ENCODE results near the gene CREBBP.

CREBBP gene

DNA sequence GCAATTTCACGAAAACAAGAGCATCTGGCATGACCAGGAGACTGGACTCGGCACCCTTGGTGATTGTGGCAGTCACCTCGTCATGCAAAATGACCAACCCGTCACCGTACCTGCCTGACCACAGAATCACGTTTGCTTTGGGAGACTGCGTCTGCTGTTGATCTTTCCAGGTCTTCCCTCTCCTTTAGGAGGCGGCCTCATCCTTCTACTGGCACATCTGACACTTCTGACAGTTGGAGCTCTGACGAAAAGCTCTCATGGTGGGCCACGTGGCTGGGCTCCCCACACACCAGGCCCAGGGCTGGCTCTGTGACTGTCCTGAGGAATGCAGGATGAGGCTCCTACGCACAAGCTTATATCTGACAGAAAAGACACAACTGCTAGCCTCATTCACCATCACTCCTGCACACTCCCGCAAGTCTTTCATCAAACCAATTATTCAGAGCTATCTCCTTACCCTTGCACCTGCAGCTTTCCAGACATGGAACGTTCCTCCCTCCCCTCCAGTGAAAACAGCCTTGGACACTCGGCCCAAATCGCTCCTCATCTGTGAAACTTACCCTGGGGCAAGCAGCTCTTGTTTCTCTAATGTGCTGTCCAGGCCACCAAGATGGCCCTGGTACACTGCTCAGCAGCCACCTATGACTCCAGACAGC lies 166.8 kb downstream of the CREBBP start:
- DNase-seq (ENCODE audit: low spot score), result no peak

DNA sequence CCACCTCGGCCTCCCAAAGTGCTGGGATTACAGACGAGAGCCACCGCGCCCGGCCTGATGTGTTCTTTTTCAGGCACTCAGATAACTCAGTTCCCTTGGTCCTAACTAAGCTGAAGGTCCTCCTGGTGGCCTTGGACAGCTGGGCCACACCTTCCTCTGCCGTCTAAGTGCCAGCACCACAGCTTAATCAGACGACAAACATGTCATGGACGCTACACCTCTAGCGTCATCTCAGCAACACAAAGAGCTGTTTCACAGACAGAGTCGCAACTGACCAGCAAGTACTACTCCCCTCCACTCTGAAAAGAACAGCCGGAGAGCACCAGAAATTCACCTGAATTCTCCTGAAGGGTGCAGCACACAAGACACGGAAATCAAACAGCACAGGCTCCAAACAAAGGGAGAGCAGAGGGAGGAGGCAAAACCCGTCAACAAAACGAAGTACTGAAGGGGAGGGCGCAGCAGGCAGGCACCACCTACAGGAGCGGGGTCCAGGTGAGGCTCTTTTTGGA lies 167.6 kb downstream of the CREBBP start:
- DNase-seq (ENCODE audit: low spot score), result no peak

DNA sequence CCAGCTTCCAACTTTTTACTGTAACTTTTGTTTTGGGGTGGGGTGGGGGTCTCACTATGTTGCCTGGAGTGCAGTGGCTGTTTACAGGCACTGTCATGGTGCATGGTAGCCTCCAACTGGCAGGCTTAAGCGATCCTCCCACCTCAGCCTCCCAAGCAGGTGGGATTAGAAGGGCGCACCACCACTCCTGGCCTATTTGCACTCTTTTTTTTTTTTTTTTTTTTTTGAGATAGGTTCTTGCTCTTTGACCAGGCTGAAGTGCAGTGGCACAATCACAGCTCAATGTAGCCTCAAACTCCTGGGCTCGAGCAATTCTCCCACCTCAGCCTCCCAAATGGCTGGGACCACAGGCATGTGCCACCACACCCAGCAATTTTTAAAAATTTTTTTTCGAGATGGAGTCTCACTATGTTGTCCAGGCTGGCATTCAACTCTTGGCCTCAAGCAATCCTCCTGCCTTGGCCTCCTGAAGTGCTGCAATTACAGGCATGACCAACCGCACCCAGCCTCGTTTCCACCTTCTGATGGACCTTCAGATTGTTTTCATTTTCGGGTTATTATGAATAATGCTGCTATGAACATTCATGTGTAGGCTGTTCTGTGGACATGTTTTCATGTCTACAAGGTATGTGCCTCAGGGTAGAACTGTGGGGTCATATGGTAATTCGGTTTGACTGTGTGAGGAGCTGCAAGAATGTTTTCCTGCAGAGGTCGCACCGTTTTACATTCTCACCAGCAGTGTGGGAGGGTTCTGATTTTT lies 174.1 kb downstream of the CREBBP start:
- DNase-seq (ENCODE audit: low spot score), result no peak

DNA sequence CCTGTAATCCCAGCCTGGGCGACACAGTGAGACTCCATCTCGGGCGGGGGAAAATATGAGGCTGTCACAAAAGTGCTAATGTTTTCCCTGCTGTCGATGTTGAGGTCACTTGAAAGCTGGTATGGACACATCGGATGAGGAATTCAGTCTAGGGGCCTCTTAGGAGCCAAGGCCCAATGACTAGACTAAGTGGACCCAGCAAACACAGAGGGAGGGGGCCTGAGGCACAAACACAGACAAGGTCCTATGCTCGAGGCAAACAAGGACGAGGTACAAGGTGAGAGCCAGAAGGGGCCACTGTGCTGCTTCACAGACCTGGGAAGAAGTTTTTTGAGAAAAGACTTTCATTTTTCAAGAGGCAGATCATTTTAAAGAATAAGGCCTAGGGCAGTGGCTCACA lies 178.4 kb downstream of the CREBBP start:
- no peak for DNase-seq (ENCODE audit: low spot score)

DNA sequence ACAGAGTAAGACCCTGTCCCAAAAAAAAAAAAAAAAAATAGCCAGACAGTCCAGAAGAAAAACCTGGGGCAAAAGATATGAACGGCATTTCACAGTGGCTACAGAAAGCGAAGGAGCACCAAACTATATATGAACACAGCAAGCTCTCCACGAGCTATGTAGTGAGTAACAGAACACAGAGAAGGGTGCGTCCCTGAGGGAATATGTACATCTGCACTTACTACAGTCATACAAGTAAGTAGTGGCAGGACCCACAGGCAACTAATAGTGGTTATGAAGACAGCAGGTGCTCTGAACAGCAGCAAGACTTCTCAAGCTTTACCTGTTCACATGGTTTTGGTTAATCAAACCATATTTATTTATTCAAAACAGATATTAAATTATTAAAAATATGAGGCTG lies 179.0 kb downstream of the CREBBP start:
- DNase-seq (ENCODE audit: low spot score), result no peak

DNA sequence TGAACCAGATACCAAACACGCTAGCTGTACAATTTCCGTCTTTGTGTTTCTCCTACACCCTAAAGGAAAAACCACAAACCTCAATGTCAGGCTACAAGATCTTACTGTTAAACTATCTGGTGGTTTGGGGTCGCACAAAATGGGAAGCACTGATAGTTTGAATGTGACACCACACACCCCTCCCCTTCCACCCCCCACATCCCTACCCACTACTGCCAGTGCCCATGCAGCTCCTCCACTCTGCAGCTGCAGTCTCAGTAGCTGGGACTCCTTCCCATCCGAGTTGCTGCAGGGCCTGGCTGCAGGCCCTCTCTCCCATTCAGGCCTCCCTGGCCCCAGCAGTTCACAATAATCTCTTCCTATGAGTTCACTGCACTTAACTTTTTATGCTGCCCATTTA lies 181.6 kb downstream of the CREBBP start:
- no peak for DNase-seq (ENCODE audit: low spot score)

DNA sequence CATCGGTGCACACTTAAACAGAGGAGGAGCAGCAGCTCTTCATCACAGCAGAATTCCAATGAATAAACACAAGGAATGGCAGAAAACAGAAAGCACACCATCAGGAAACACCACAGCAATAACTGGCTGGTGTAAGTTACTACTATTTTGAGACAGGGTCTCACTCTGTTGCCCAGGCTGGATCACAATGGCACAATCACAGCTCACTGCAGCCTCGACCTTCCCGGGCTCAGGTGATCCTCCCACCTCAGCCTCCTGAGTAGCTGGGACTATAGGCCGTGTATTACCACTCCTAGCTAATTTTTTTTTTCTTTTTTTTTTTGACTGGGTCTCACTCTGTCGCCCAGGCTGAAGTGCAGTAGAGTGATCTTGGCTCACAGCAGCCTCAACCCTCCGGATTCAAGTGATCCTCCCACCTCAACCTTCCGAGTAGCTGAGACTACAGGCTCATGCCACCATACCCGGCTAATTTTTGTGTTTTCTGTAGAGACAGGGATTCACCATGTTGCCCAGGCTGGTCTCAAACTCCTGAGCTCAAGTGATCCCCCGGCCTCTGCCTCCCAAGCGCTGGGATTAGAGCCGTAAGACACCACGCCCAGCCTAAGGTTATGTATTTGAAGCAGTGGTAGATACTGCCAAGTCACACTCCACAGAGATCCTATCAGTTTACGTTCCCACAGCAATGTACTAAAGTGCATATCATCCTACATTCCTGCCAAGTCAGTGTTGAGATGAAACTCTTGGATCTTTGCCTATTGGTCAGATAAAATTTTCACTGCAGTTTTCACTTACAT lies 183.9 kb downstream of the CREBBP start:
- no peak for DNase-seq (ENCODE audit: low spot score)

DNA sequence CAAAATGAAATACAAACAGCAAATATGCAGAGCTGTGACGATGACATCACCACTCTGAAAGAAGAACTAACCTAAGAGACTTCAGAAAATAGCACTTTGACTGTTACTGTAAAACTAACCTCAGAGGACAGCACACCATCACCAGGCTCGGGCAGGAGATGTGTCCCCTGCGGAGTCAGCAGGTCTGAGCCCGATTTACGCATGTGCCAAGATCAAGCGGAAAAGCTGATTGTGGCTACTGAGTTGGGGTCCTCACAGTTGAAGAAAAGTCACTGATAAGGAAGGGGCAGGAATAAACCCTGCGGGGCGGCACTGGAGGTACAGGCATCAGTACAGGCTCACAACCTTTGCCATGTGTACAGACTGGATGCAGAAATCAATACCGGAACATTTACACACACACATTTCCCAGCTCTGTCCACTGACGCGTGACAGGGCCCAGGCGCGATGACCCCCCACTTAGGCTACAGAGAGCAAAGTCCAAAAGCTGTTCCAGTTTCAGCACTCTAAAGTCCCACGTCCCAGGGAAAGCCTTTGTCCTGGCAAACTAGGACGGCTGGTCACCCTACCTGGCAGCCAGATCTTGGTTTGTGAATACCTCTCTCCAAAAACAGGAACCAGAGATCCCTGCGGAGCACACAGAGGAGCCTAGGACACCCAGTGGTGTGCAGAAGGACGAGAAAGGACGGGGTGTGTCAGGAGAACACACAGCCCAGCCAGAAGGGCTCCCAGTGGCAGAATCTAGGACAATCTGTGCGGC lies 184.7 kb downstream of the CREBBP start:
- no peak for DNase-seq (ENCODE audit: low spot score)

DNA sequence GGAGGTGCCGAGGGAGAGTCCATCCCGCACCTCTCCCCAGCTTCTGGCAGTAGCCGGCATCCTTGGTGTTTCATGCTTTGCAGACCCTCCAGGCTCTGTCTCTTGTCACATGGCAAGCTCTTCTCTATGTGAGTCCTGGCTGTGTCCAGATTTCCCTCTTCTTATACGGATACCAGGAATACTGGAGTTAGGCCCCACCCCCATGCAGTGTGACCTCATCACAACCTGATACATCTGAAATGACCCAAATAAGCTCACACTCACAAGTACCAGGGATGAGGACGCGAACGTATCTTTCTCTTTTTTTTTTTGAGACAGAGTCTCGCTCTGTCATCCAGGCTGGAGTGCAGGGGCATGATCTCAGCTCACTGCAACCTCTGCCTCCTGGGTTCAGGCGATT lies 186.5 kb downstream of the CREBBP start:
- no peak for DNase-seq (ENCODE audit: low spot score)

DNA sequence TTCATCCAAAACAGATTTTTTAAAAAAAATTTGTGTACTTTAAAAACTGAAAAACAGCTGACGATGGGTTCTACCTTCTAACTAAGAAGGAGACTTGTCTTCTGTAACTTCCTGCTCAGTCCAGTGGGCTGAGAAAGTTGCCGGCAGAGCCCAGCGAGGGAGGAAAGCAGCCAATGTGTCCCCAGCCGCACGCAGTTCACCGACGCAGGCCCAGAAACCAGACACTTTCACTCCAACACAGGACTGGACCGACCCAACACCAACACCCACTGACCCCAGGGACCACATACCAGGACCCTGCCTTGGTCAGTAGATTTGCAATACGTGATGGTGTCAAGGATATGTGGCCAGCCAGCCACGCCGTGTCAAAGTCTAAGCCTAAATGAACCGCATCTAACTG lies 188.8 kb downstream of the CREBBP start:
- no peak for DNase-seq (ENCODE audit: low spot score)

DNA sequence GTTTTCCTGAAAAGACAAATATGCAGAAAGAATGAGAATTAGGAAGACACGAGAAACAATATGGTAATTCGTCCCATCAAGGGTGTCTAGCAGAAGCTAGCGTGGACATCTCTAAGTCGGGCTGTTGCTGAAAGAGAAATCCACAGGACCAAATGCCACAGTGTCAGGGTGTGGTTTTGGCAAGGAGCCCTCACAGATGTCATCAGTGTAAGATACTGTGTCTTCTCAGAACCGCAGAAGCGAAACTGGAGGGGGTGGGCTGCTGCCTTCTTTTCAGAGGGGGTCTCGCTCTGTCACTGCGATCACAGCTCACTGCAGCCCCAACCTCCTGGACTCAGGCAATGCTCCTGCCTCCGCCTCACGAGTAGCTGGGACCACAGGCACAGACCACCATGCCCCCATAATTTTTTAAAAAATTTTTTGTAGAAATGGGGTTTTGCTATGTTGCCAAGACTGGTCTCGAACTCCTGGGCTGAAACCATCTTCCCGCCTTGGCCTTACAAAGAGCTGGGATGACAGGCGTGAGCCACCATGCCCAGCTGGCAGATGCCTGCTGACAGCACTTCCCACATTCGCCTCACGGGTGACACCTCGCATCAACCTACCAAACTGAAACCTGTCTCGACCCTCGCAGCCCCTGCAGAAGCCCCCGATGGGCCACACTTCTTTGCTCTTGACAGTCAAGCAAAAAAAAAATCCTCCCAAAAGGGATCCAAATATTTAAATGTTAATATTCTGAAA lies 189.4 kb downstream of the CREBBP start:
- DNase-seq (ENCODE audit: low spot score), result peak; percentile 67

DNA sequence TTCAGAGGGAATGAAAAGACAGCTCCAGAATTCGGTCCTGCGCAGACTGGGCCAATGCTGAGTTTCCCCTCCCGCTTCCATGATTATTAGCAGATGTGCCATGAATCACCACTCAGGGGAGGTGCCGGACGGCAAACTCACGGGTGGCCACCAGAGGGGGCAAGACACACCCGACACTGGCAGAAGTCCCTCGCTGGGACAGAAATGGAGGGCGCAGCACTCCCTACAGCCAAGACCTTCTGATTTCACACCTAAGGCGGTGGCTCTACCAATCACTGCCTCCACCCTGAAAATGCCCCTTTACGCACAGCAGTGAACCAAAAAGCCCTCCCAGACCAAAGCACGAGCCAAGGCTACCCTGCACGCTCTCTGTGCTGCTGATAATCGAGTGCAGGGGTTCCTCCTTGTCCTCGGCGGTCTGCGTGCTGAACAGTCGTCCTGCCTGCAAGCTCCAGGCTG lies 190.0 kb downstream of the CREBBP start:
- peak; percentile 98 for DNase-seq (ENCODE audit: low spot score)

DNA sequence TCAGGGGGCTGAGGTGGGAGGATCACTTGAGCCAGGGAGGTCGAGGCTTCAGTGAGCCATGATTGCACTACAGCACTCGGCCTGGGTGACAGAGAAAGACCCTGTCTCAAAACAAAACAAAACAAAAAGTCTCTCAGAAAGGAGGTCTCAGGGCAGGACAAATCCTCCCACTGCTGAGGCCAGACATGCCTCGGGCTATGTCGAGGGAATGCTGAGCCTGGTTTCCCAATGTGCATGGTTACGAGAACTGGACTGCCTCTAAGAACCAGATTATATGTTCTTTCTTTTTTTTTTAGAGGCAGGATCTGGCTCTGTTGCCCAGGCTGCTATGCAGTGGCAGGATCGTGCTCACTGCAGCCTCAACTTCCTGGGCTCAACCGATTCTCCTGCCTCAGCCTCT lies 190.8 kb downstream of the CREBBP start:
- no peak for DNase-seq (ENCODE audit: low spot score)

DNA sequence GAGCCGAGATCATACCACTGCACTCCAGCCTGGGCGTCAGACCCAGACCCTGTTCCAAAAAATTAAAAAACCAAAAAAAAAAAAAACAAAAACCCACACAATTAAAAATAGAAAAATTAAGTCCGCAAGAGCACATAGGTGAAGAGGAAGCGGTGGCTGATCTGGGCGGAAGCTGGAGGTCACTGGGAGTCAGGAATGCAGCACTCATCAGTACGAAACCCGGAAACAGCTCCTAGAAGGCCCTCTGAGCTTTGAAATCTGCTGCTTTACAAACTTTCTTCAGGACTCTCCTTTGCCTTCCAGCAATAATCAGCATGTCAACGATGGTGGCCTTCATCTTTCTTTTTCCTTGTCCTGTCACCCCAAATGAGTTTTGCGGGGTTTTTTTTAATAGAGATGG lies 192.7 kb downstream of the CREBBP start:
- no peak for DNase-seq (ENCODE audit: low spot score)

DNA sequence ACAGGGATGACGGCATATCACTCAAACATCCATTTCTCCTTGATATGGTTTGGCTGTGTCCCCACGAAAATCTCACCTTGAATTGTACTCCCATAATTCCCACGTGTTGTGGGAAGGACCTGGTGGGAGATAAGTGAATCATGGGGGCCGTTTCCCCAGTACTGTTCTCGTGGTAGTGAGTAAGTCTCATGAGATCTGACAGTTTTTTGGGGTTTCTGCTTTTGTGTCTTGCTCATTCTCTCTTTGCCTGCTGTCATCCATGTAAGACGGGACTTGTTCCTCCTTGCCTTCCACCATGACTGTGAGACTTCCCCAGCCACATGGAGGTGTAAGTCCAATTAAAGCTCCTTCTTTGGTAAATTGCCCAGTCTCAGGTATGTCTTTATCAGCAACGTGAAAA lies 193.5 kb downstream of the CREBBP start:
- DNase-seq (ENCODE audit: low spot score), result no peak

DNA sequence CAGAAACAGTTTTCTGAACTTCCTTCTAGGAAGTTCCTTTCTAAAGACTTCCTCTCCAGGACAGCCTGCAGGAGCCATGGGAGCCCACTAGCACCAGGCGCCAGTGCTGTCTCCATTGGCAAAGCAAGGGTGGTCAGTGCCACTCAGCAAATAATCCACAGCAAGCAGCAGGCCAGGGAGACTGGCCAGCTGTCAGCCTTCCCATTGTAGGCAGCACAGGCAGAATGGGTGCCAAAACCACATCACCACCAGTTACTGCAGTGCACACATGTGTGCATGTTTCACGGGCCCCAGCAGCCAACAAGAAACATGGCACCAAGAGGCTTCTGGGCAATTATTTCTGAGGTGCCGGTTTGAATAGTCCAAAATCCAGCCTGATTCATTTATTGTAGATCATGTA lies 199.3 kb downstream of the CREBBP start:
- peak; percentile 35 for DNase-seq (ENCODE audit: low spot score)

DNA sequence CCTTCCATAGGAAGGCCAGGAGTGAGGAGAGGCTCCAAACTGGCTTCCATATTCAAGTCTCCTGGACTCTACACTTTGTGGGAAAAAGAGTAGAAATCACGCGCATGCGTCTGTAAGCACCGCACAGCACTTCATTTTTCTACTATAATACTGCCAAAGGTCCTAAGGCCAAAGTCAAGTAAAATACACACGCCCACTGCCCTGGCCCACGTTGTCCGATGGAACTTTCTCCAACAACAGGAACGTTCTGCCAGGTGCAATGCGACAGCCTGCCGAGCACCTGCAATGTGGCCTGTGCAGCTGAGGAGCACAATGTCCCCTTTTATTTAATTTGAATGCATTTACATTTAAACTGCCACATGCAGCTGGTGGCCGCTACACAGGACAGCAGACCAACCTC lies 202.5 kb downstream of the CREBBP start:
- no peak for DNase-seq (ENCODE audit: low spot score)

DNA sequence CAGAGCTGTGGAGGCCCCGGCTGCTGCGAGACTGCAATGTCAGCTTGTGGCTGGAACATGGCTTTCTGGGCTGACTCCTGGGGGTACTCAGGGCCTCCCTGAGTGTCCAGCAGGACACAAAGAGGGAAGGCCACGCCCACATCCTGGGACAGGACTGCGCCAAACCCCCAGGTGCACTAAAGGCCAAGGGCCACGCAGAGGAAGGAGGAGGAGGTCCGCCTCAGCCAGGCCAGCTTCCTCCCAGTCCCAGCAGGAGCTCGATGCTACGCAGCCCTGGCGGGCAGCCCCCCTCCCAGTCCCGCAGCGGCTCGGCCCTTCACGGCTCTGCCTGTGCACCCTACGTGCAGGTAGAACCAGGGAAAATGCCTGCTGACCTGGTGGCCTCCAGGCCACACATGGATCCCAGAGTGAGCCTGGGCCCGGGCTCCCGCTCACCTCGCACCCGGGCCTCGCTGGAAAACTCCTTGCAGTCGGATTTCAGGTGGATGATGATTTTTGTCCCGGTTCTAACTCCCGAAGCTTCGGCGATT lies 204.8 kb downstream of the CREBBP start:
- no peak for DNase-seq (ENCODE audit: low spot score)

Measured in AG20443 (cell line).